CD4-positive, alpha-beta T cell treated with Interleukin-6 at 100 ng/mL for 8 hours (primary cell): ENCODE measurements around the gene CEACAM4.
"Not testable (repeated sequence)": the region's sequence is repeated elsewhere in the genome, so short reads cannot be mapped to it uniquely, and the experiment has no call there.

Source experiments
- DNase-seq: peaks from one replicate; pipeline ENCODE4 v3.0.0-alpha.2; 2020; ENCODE audit warnings: mixed read lengths, low spot score

Gene CEACAM4

GRCh38 chr19:41584931-41585330 lies 41.9 kb downstream of the CEACAM4 start:
- no peak for DNase-seq

- no peak for DNase-seq
Measured at GRCh38 chr19:41584260-41584810, 42.5 kb downstream of the CEACAM4 start.

- DNase-seq: not testable (repeated sequence)
Measured at GRCh38 chr19:41582577-41583182, 44.2 kb downstream of the CEACAM4 start.

- DNase-seq: not testable (repeated sequence)
Measured at GRCh38 chr19:41581068-41581467, 45.8 kb downstream of the CEACAM4 start.

- no peak for DNase-seq
Measured at GRCh38 chr19:41578886-41579285, 48.0 kb downstream of the CEACAM4 start.

- no peak for DNase-seq
Measured at GRCh38 chr19:41577833-41578232, 49.0 kb downstream of the CEACAM4 start.

GRCh38 chr19:41577144-41577830 lies 49.6 kb downstream of the CEACAM4 start:
- no peak for DNase-seq

GRCh38 chr19:41575998-41576397 lies 50.9 kb downstream of the CEACAM4 start, which contains the start of gene CEACAM21:
TSS of gene CEACAM21 (plus strand) at chr19:41576166. CDS start at chr19:41576275, 109 bp downstream.
- DNase-seq: peak; percentile 67

- DNase-seq: peak; percentile 83
Measured at GRCh38 chr19:41570639-41571112, 56.2 kb downstream of the CEACAM4 start.

GRCh38 chr19:41570179-41570578 lies 56.7 kb downstream of the CEACAM4 start:
- DNase-seq: no peak

GRCh38 chr19:41569481-41570150 lies 57.3 kb downstream of the CEACAM4 start:
- DNase-seq: no peak
